ENCODE data around the gene OOSP4A. TPM values are rescaled to one million over a fixed set of nuclear protein-coding genes. Genes with fewer than 3 reads are reported as not detected.

Gene OOSP4A
- total RNA-seq, 4 donors from 2014 or later: not detected

- no peak overlapping the region for H3K4me3 ChIP-seq
- no peaks in the 10 kb centered on the region for H3K9me3 ChIP-seq
- H3K36me3 ChIP-seq: no peaks in the 10 kb centered on the region
- no peak overlapping the region for H3K27ac ChIP-seq
- TF ChIP-seq EP300 (IDR thresholded peaks at IDR 0.05): no peak
- no peak for TF ChIP-seq CTCF (IDR thresholded peaks at IDR 0.05)
- no peak for TF ChIP-seq POLR2A (IDR thresholded peaks at IDR 0.05)
- DNase-seq (ENCODE audit: low spot score in 2 of 2): no peak
- H3K4me1 ChIP-seq: no peaks in the 10 kb centered on the region
- WGBS, 2 donors: 40 to 47% methylated on average over 2 of the region's 2 CpGs
- H3K27me3 ChIP-seq: no peaks in the 10 kb centered on the region
Observed at GRCh38 chr11:59962107-59962482, 1.7 kb upstream of the OOSP4A start.

GRCh38 chr11:59965424-59965823 lies 1.6 kb downstream of the OOSP4A start:
- Histone ChIP-seq H3K36me3 (no peaks in the 10 kb centered on the region), H3K27me3 (no peaks in the 10 kb centered on the region), H3K4me1 (no peaks in the 10 kb centered on the region), H3K9me3 (no peaks in the 10 kb centered on the region), H3K27ac (no peak overlapping the region), H3K4me3 (no peak overlapping the region)
- TF ChIP-seq EP300 (IDR thresholded peaks at IDR 0.05) (no peak), CTCF (IDR thresholded peaks at IDR 0.05) (no peak), POLR2A (IDR thresholded peaks at IDR 0.05) (no peak)
- WGBS, 2 donors: 83 to 84% methylated on average over 7 of the region's 7 CpGs
- no peak for DNase-seq (ENCODE audit: low spot score in 2 of 2)

- WGBS, 2 donors: 96% methylated on average over 3 of the region's 3 CpGs
- no peaks in the 10 kb centered on the region for H3K4me1 ChIP-seq
- H3K4me3 ChIP-seq: no peak overlapping the region
- no peaks in the 10 kb centered on the region for H3K36me3 ChIP-seq
- H3K27ac ChIP-seq: no peak overlapping the region
- no peaks in the 10 kb centered on the region for H3K27me3 ChIP-seq
- no peaks in the 10 kb centered on the region for H3K9me3 ChIP-seq
- TF ChIP-seq POLR2A (IDR thresholded peaks at IDR 0.05): no peak
- TF ChIP-seq EP300 (IDR thresholded peaks at IDR 0.05): no peak
- TF ChIP-seq CTCF (IDR thresholded peaks at IDR 0.05): no peak
- DNase-seq (ENCODE audit: low spot score in 2 of 2): no peak
Observed at GRCh38 chr11:59966201-59966600, 2.4 kb downstream of the OOSP4A start.

GRCh38 chr11:59967677-59968394 lies 4.0 kb downstream of the OOSP4A start:
- no peak overlapping the region for H3K27ac ChIP-seq
- H3K9me3 ChIP-seq: no peaks in the 10 kb centered on the region
- H3K4me1 ChIP-seq: no peaks in the 10 kb centered on the region
- 85 to 94% methylated on average over 3 of the region's 3 CpGs for WGBS, 2 donors
- no peaks in the 10 kb centered on the region for H3K36me3 ChIP-seq
- DNase-seq (ENCODE audit: low spot score in 2 of 2): no peak
- no peak for TF ChIP-seq CTCF (IDR thresholded peaks at IDR 0.05)
- TF ChIP-seq POLR2A (IDR thresholded peaks at IDR 0.05): no peak
- no peak for TF ChIP-seq EP300 (IDR thresholded peaks at IDR 0.05)
- H3K27me3 ChIP-seq: no peaks in the 10 kb centered on the region
- H3K4me3 ChIP-seq: no peak overlapping the region

GRCh38 chr11:59968395-59968783 lies 4.6 kb downstream of the OOSP4A start:
- Histone ChIP-seq H3K27me3 (no peaks in the 10 kb centered on the region), H3K27ac (no peak overlapping the region), H3K9me3 (no peaks in the 10 kb centered on the region), H3K36me3 (no peaks in the 10 kb centered on the region), H3K4me3 (no peak overlapping the region), H3K4me1 (no peaks in the 10 kb centered on the region)
- no peak for DNase-seq (ENCODE audit: low spot score in 2 of 2)
- TF ChIP-seq CTCF (IDR thresholded peaks at IDR 0.05) (no peak), POLR2A (IDR thresholded peaks at IDR 0.05) (no peak), EP300 (IDR thresholded peaks at IDR 0.05) (no peak)
- 72 to 86% methylated on average over 1 of the region's 1 CpG for WGBS, 2 donors

Measured in tibial nerve (tissue), 4 donors.